GM12872 (cell line): ENCODE results near the gene OR2AK2.

Experiments used
- CTCF ChIP-seq: IDR thresholded peaks from 3 replicates; pipeline ENCODE4 v1.5.1; 2011; ENCODE audit warnings: low read depth, mild to moderate bottlenecking, low read length, moderate library complexity; ENCODE audit not compliant: insufficient read depth

The OR2AK2 gene

GRCh38 chr1:247964933-247965332 lies at the start of gene OR2AK2:
Gene OR2AK2, plus strand, starts transcription at chr1:247965233. Its CDS starts 144 bp downstream, at chr1:247965377.
- TF ChIP-seq CTCF, result no peak

- TF ChIP-seq CTCF, result no peak
Observed at GRCh38 chr1:247919952-247920351, 45.1 kb upstream of the OR2AK2 start, which contains the start of gene OR2T8. Gene OR2T8, plus strand, starts transcription at chr1:247920252. Its CDS starts 766 bp downstream, at chr1:247921018.

- no peak for TF ChIP-seq CTCF
Observed at GRCh38 chr1:247923941-247924340, 41.1 kb upstream of the OR2AK2 start.

- TF ChIP-seq CTCF, result no peak
Observed at GRCh38 chr1:247924868-247925267, 40.2 kb upstream of the OR2AK2 start, which contains the start of gene OR2AJ1. Gene OR2AJ1, plus strand, starts transcription at chr1:247924889. Its CDS starts 8,880 bp downstream, at chr1:247933769.

GRCh38 chr1:247933989-247934388 lies 31.0 kb upstream of the OR2AK2 start:
- TF ChIP-seq CTCF, result no peak

- no peak for TF ChIP-seq CTCF
Observed at GRCh38 chr1:247935781-247936180, 29.3 kb upstream of the OR2AK2 start.

- no peak for TF ChIP-seq CTCF
Observed at GRCh38 chr1:247936415-247936814, 28.6 kb upstream of the OR2AK2 start.
